Measurements from ENCODE around the gene KDM4F.

GRCh38 chr11:95078526-95078925 is 29.3 kb downstream of the KDM4F start:
- TF ChIP-seq CTCF (IDR thresholded peaks at IDR 0.05) (no peak), POLR2AphosphoS5 (IDR thresholded peaks at IDR 0.05) (no peak), POLR2A (IDR thresholded peaks at IDR 0.05) (no peak)
